Endodermal cell (in vitro differentiated cells): Measurements from ENCODE around the gene MBNL3. TPM values are rescaled to one million over a fixed set of nuclear protein-coding genes. Genes with fewer than 3 reads are reported as not detected.

Experiments used
- DNase-seq: peaks from one replicate; pipeline ENCODE4 v3.0.0-alpha.2; 2017
- H3K27ac ChIP-seq: 2 replicates; pipeline ENCODE4 v1.5.1; 2013; ENCODE audit warnings: mild to moderate bottlenecking, low read depth, low read length, moderate library complexity
- H3K27me3 ChIP-seq: 2 replicates; pipeline ENCODE4 v1.6.1; 2013; ENCODE audit warnings: mild to moderate bottlenecking, low read length, moderate library complexity; ENCODE audit not compliant: insufficient read depth, control insufficient read depth, poor library complexity, severe bottlenecking
- H3K36me3 ChIP-seq: 2 replicates; pipeline ENCODE4 v1.7.0; 2013; ENCODE audit warnings: mild to moderate bottlenecking, low read length, moderate library complexity; ENCODE audit not compliant: control insufficient read depth, insufficient read depth
- H3K4me1 ChIP-seq: one replicate; pipeline ENCODE4 v1.7.0; 2013; ENCODE audit warnings: low read length; ENCODE audit not compliant: control insufficient read depth, insufficient read depth
- H3K4me3 ChIP-seq: 2 replicates; pipeline ENCODE4 v1.5.1; 2013; ENCODE audit warnings: mild to moderate bottlenecking, low read length, moderate library complexity
- H3K9ac ChIP-seq: 2 replicates; pipeline ENCODE4 v1.6.1; 2013; ENCODE audit warnings: mild to moderate bottlenecking, low read length, moderate library complexity; ENCODE audit not compliant: poor library complexity, severe bottlenecking; ENCODE audit errors: extremely low read depth
- H3K9me3 ChIP-seq: 2 replicates; pipeline ENCODE4 v1.6.1; 2013; ENCODE audit warnings: mild to moderate bottlenecking, low read length, moderate library complexity; ENCODE audit not compliant: control insufficient read depth
- H3K27ac Mint-ChIP-seq: 2 replicates; pipeline ENCODE4 v1.8.0; 2020; ENCODE audit warnings: mixed read lengths
- H3K27me3 Mint-ChIP-seq: 2 replicates; pipeline ENCODE4 v1.8.0; 2021; ENCODE audit warnings: mild to moderate bottlenecking, mixed read lengths; ENCODE audit not compliant: insufficient read depth
- H3K36me3 Mint-ChIP-seq: 2 replicates; pipeline ENCODE4 v1.8.0; 2020; ENCODE audit warnings: low read depth, mixed read lengths
- H3K4me1 Mint-ChIP-seq: 2 replicates; pipeline ENCODE4 v1.8.0; 2020; ENCODE audit warnings: mixed read lengths
- H3K4me3 Mint-ChIP-seq: 2 replicates; pipeline ENCODE4 v1.8.0; 2020; ENCODE audit warnings: mild to moderate bottlenecking, moderate library complexity, mixed read lengths
- H3K9me3 Mint-ChIP-seq: 2 replicates; pipeline ENCODE4 v1.8.0; 2020; ENCODE audit warnings: mild to moderate bottlenecking, mixed read lengths
- CTCF ChIP-seq: fragments of 200-600 bp; sonication (generic); conservative IDR thresholded peaks from 2 replicates; pipeline ENCODE4 v1.5.0; 2021; ENCODE audit warnings: antibody characterized with exemption, mild to moderate bottlenecking
- WGBS, 2 experiments: methylation state at CpG; one replicate each; pipeline versions ENCODE4 v1.1.5 to v1.1.7; 2013; ENCODE audit warnings: missing lambda C conversion rate in 2 of 2, mixed read lengths in 1 of 2; ENCODE audit not compliant: insufficient coverage in 1 of 2, insufficient read length in 1 of 2; 5-methylcytosine and 5-hydroxymethylcytosine counted together
- total RNA-seq, 2 donors: library from RNA; stranded (reverse); fragmentation: NEBNext Ultra II Directional in 1 of 2; extraction: Animal tissue kit (Norgen Biotek cat#: 25700) in 1 of 2; gene quantifications; 2 replicates in 1 of 2; 3 replicates in 1 of 2; pipeline ENCODE4 v1.2.1, GENCODE V29; 2021

The MBNL3 gene
- total RNA-seq, 2 donors from 2014 or later = 17.0 to 33.4 TPM

DNA sequence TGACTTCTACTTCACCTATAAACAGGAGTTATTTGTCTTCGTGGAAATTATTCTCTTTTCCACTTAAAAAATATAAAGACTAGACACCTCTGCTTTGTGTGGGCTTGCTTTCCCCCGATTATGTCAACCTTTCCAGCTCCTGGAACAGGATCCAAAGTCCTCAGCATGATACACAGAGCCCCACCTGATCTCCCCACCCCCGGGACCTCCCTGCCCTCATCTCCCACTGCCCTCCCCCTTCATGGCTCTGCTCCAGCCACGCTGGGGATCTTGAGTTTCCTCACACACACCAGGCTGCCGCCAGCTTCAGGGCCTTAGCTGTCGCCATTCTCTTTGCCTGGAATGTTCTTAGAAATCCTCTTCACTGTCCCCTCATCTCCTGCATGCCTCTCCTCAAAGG lies 55.3 kb downstream of the MBNL3 start:
- no peaks in the 10 kb centered on the region for H3K4me1 ChIP-seq
- 82% methylated on average over 6 of the region's 6 CpGs; no CpG with 5 or more reads in 1 of the 2 experiments for WGBS, 2 experiments
- Mint-ChIP-seq H3K27me3 (no peaks in the 10 kb centered on the region), H3K9me3 (no peaks in the 10 kb centered on the region), H3K4me1 (peaks cover 13% of the 10 kb centered on the region), H3K4me3 (no peak overlapping the region), H3K36me3 (no peaks in the 10 kb centered on the region), H3K27ac (peak overlapping the region; percentile 42)
- no peaks in the 10 kb centered on the region for H3K9me3 ChIP-seq
- TF ChIP-seq CTCF = no peak
- H3K36me3 ChIP-seq = no peaks in the 10 kb centered on the region
- DNase-seq = peak; percentile 40
- no peak overlapping the region for H3K9ac ChIP-seq
- H3K27ac ChIP-seq = peak overlapping the region; percentile 13
- H3K27me3 ChIP-seq = no peaks in the 10 kb centered on the region
- H3K4me3 ChIP-seq = no peak overlapping the region

- Mint-ChIP-seq H3K27me3 (no peaks in the 10 kb centered on the region), H3K36me3 (no peaks in the 10 kb centered on the region), H3K27ac (no peak overlapping the region), H3K4me1 (peaks cover 13% of the 10 kb centered on the region), H3K4me3 (no peak overlapping the region), H3K9me3 (no peaks in the 10 kb centered on the region)
- peak overlapping the region; percentile 76 for H3K27ac ChIP-seq
- WGBS, 2 experiments = 85% methylated on average over 2 of the region's 2 CpGs; no CpG with 5 or more reads in 1 of the 2 experiments
- peak; percentile 56 for DNase-seq
- H3K4me3 ChIP-seq = no peak overlapping the region
- no peaks in the 10 kb centered on the region for H3K27me3 ChIP-seq
- no peak overlapping the region for H3K9ac ChIP-seq
- H3K36me3 ChIP-seq = no peaks in the 10 kb centered on the region
- no peaks in the 10 kb centered on the region for H3K4me1 ChIP-seq
- H3K9me3 ChIP-seq = no peaks in the 10 kb centered on the region
- no peak for TF ChIP-seq CTCF
These were observed 55.8 kb downstream of the MBNL3 start for GRCh38 chrX:132433001-132433400.

- no peaks in the 10 kb centered on the region for H3K27me3 Mint-ChIP-seq
- Histone ChIP-seq H3K4me1 (no peaks in the 10 kb centered on the region), H3K27ac (no peak overlapping the region), H3K36me3 (no peaks in the 10 kb centered on the region), H3K9me3 (no peaks in the 10 kb centered on the region), H3K27me3 (no peaks in the 10 kb centered on the region), H3K4me3 (no peak overlapping the region), H3K9ac (no peak overlapping the region)
- H3K4me3 Mint-ChIP-seq = no peak overlapping the region
- no peak for DNase-seq
- no peak for TF ChIP-seq CTCF
- H3K27ac Mint-ChIP-seq = no peak overlapping the region
- no peaks in the 10 kb centered on the region for H3K9me3 Mint-ChIP-seq
- peaks cover 14% of the 10 kb centered on the region for H3K4me1 Mint-ChIP-seq
- no peaks in the 10 kb centered on the region for H3K36me3 Mint-ChIP-seq
These were observed 59.9 kb downstream of the MBNL3 start for GRCh38 chrX:132428896-132429295.
